GM23338 (cell line): Measurements from ENCODE around the gene ETNK1. TPM values are rescaled to one million over a fixed set of nuclear protein-coding genes. Genes with fewer than 3 reads are reported as not detected.

Experiments
- ATAC-seq: fragments of 200-7000 bp; cut with Tn5 transposase; 3 replicates; pipeline ENCODE4 v1.9.1; 2020
- DNase-seq: peaks from one replicate; pipeline ENCODE4 v3.0.0-alpha.2; 2015; ENCODE audit warnings: low spot score
- H2AFZ ChIP-seq: fragments of 200-600 bp; sonication (generic); 2 replicates; pipeline ENCODE4 v1.8.0; 2016; ENCODE audit warnings: antibody characterized with exemption, mild to moderate bottlenecking, moderate library complexity
- H3F3A ChIP-seq: fragments of 200-600 bp; sonication (generic); replicated peaks from 2 replicates; pipeline ENCODE4 v1.8.0; 2017; ENCODE audit warnings: antibody characterized with exemption, mixed run types, low read depth
- H3K27ac ChIP-seq: fragments of 200-600 bp; sonication (generic); 2 replicates; pipeline ENCODE4 v1.6.1; 2016; ENCODE audit warnings: low read depth
- H3K27me3 ChIP-seq: fragments of 200-600 bp; sonication (generic); 2 replicates; pipeline ENCODE4 v1.8.0; 2016; ENCODE audit warnings: mild to moderate bottlenecking, mixed run types, moderate library complexity; ENCODE audit not compliant: insufficient read depth
- H3K36me3 ChIP-seq: fragments of 200-600 bp; sonication (generic); 2 replicates; pipeline ENCODE4 v1.8.0; 2016; ENCODE audit warnings: mild to moderate bottlenecking; ENCODE audit not compliant: insufficient read depth
- H3K4me1 ChIP-seq: fragments of 200-600 bp; sonication (generic); 2 replicates; pipeline ENCODE4 v1.8.0; 2016; ENCODE audit warnings: mild to moderate bottlenecking, moderate library complexity; ENCODE audit not compliant: insufficient read depth
- H3K4me2 ChIP-seq: fragments of 200-600 bp; sonication (generic); 2 replicates; pipeline ENCODE4 v1.7.1; 2017; ENCODE audit warnings: mixed run types
- H3K4me3 ChIP-seq: fragments of 200-600 bp; sonication (generic); 2 replicates; pipeline ENCODE4 v1.6.1; 2016; ENCODE audit warnings: mixed run types
- H3K79me2 ChIP-seq: fragments of 200-600 bp; sonication (generic); replicated peaks from 2 replicates; pipeline ENCODE4 v1.8.0; 2017; ENCODE audit warnings: mild to moderate bottlenecking; ENCODE audit not compliant: insufficient read depth
- H3K9me2 ChIP-seq: fragments of 200-600 bp; sonication (generic); 2 replicates; pipeline ENCODE4 v1.8.0; 2017; ENCODE audit not compliant: insufficient read depth
- H4K20me1 ChIP-seq: fragments of 200-600 bp; sonication (generic); replicated peaks from 2 replicates; pipeline ENCODE4 v1.8.0; 2017; ENCODE audit warnings: mild to moderate bottlenecking; ENCODE audit not compliant: insufficient read depth
- H3K27ac Mint-ChIP-seq: 2 replicates; pipeline ENCODE4 v1.8.0; 2020; ENCODE audit warnings: inconsistent platforms, mild to moderate bottlenecking, moderate library complexity, mixed read lengths
- H3K27me3 Mint-ChIP-seq: 3 replicates; pipeline ENCODE4 v1.8.0; 2022; ENCODE audit warnings: low read depth, mild to moderate bottlenecking, moderate library complexity, mixed read lengths, inconsistent platforms; ENCODE audit not compliant: insufficient read depth, poor library complexity
- H3K36me3 Mint-ChIP-seq: 3 replicates; pipeline ENCODE4 v1.8.0; 2021; ENCODE audit warnings: low read depth, mild to moderate bottlenecking, inconsistent platforms, moderate library complexity, mixed read lengths
- H3K4me1 Mint-ChIP-seq: 3 replicates; pipeline ENCODE4 v1.8.0; 2020; ENCODE audit warnings: mild to moderate bottlenecking, inconsistent platforms, mixed read lengths
- H3K4me3 Mint-ChIP-seq: 3 replicates; pipeline ENCODE4 v1.8.0; 2021; ENCODE audit warnings: moderate library complexity, mild to moderate bottlenecking, inconsistent platforms, mixed read lengths
- H3K9me3 Mint-ChIP-seq: 3 replicates; pipeline ENCODE4 v1.8.0; 2020; ENCODE audit warnings: moderate library complexity, mild to moderate bottlenecking, inconsistent platforms, mixed read lengths
- CREB1 ChIP-seq: fragments of 250-450 bp; sonication (Bioruptor Pico); IDR thresholded peaks from 2 replicates; pipeline ENCODE4 v1.5.0; 2020; ENCODE audit warnings: low read depth, mild to moderate bottlenecking, moderate library complexity
- EZH2 ChIP-seq: fragments of 200-600 bp; sonication (generic); IDR thresholded peaks from one replicate; pipeline ENCODE4 v1.8.0; 2017; ENCODE audit warnings: antibody characterized with exemption, mild to moderate bottlenecking, low read depth; ENCODE audit not compliant: unreplicated experiment
- JUNB ChIP-seq: IDR thresholded peaks from one replicate; pipeline ENCODE4 v1.6.1; 2016; ENCODE audit warnings: antibody characterized with exemption; ENCODE audit not compliant: unreplicated experiment
- NANOG ChIP-seq: IDR thresholded peaks from 2 replicates; pipeline ENCODE4 v1.6.1; 2016; ENCODE audit warnings: antibody characterized with exemption, borderline replicate concordance
- POLR2AphosphoS5 ChIP-seq: IDR thresholded peaks from 2 replicates; pipeline ENCODE4 v1.6.1; 2016; ENCODE audit warnings: antibody characterized with exemption, low read depth
- ZNF114 ChIP-seq: fragments of 250-450 bp; sonication (Bioruptor Pico); IDR thresholded peaks from 2 replicates; pipeline ENCODE4 v1.5.0; 2020; ENCODE audit warnings: mild to moderate bottlenecking, moderate library complexity
- polyA plus RNA-seq: library from polyadenylated mRNA; unstranded; fragments of >200 nt; fragmentation: Nextera tagmentation; extraction: Ambion mirVana; gene quantifications from 2 replicates; pipeline ENCODE4 v1.2.1, GENCODE V29; 2016
- total RNA-seq: library from RNA; depleted of rRNA; stranded (reverse); fragments of >200 nt; shearing (Covaris generic); gene quantifications from 2 replicates; pipeline ENCODE4 v1.2.3, GENCODE V29; 2014
- TF ChIP-seq, protein P1 (sequence below): IDR thresholded peaks from one replicate; pipeline ENCODE4 v1.6.1; 2018; ENCODE audit warnings: antibody characterized with exemption; ENCODE audit not compliant: unreplicated experiment
- TF ChIP-seq, protein P2 (sequence below), 2 experiments: fragments of 200-600 bp in 1 of 2; sonication (generic) in 1 of 2; conservative IDR thresholded peaks; 2 replicates each; pipeline versions ENCODE4 v1.5.1 to v1.6.1; 2016 to 2017; ENCODE audit warnings: antibody characterized with exemption in 2 of 2, low read depth in 2 of 2, mild to moderate bottlenecking in 2 of 2, moderate library complexity in 1 of 2
- TF ChIP-seq, protein P3 (sequence below): IDR thresholded peaks from 2 replicates; pipeline ENCODE4 v1.6.1; 2016; ENCODE audit warnings: antibody characterized with exemption

ETNK1 gene
- total and polyA plus RNA-seq, 2 experiments from 2014 or later, result 41.9 to 101 TPM

DNA sequence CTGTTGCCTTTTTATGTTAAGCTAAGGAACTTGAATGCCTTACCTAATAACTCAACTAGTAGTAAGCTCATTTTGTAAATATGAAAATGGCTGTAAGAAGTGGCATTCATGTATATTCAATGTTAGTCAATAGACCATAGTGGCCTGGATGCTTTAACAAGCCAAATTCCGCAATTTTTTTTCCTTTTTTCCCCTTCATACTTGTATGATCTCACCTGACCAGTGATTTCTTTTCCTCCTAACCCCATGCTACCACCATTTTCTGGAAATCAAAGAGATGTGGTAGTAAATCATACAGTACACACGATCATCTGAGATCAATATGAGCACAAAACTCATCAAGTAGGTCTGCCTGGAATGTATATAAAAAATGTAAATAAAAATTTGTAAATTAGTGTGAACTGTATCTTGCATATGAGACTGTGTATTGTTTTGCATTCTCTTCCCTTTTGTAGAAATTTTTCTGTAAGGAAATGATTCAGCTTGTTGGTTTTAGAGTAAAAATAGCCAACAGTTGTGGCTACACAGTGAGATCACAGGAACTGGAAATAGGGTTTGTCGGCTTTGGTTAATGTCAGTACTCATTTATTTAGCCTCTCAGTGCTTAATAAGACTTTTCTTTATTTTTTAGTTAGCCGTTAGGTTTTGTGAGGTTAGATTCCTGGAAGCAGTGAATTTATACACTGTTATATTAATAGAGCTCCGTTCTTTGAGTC is 62.5 kb downstream of the ETNK1 start (continued):
- TF ChIP-seq, protein P1, sequence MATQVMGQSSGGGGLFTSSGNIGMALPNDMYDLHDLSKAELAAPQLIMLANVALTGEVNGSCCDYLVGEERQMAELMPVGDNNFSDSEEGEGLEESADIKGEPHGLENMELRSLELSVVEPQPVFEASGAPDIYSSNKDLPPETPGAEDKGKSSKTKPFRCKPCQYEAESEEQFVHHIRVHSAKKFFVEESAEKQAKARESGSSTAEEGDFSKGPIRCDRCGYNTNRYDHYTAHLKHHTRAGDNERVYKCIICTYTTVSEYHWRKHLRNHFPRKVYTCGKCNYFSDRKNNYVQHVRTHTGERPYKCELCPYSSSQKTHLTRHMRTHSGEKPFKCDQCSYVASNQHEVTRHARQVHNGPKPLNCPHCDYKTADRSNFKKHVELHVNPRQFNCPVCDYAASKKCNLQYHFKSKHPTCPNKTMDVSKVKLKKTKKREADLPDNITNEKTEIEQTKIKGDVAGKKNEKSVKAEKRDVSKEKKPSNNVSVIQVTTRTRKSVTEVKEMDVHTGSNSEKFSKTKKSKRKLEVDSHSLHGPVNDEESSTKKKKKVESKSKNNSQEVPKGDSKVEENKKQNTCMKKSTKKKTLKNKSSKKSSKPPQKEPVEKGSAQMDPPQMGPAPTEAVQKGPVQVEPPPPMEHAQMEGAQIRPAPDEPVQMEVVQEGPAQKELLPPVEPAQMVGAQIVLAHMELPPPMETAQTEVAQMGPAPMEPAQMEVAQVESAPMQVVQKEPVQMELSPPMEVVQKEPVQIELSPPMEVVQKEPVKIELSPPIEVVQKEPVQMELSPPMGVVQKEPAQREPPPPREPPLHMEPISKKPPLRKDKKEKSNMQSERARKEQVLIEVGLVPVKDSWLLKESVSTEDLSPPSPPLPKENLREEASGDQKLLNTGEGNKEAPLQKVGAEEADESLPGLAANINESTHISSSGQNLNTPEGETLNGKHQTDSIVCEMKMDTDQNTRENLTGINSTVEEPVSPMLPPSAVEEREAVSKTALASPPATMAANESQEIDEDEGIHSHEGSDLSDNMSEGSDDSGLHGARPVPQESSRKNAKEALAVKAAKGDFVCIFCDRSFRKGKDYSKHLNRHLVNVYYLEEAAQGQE, result no peak
- TF ChIP-seq EZH2, result no peak
- no peak for TF ChIP-seq POLR2AphosphoS5
- no peak for TF ChIP-seq CREB1

DNA sequence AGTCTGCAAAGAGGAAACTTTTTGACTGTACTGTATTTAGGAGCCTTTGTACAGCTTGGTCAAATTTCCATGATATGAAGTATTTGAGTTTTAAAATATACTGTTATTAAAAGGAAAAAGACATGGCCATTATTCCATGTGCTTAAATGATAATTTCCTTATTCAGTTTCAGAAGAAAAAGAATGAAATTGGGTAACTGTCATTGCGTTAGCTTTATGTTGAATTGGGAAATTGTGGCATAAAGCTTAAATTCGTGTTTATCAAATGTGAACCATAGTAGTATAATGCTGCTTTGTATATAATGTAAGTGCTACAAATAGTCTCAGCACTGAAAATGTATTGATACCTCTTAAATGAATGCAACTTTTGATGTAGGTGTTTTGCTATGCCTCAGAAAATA is 64.9 kb downstream of the ETNK1 start:
- peaks cover 3% of the 10 kb centered on the region for H3K27me3 Mint-ChIP-seq
- TF ChIP-seq ZNF114 (CRISPR knock-in tag) (no peak), POLR2AphosphoS5 (no peak), JUNB (no peak), NANOG (no peak)
- TF ChIP-seq, protein P2, sequence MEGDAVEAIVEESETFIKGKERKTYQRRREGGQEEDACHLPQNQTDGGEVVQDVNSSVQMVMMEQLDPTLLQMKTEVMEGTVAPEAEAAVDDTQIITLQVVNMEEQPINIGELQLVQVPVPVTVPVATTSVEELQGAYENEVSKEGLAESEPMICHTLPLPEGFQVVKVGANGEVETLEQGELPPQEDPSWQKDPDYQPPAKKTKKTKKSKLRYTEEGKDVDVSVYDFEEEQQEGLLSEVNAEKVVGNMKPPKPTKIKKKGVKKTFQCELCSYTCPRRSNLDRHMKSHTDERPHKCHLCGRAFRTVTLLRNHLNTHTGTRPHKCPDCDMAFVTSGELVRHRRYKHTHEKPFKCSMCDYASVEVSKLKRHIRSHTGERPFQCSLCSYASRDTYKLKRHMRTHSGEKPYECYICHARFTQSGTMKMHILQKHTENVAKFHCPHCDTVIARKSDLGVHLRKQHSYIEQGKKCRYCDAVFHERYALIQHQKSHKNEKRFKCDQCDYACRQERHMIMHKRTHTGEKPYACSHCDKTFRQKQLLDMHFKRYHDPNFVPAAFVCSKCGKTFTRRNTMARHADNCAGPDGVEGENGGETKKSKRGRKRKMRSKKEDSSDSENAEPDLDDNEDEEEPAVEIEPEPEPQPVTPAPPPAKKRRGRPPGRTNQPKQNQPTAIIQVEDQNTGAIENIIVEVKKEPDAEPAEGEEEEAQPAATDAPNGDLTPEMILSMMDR (conservative IDR thresholded peaks at IDR 0.05; ENCODE audit: low read depth in 2 of 2), result no peak
- TF ChIP-seq, protein P3, sequence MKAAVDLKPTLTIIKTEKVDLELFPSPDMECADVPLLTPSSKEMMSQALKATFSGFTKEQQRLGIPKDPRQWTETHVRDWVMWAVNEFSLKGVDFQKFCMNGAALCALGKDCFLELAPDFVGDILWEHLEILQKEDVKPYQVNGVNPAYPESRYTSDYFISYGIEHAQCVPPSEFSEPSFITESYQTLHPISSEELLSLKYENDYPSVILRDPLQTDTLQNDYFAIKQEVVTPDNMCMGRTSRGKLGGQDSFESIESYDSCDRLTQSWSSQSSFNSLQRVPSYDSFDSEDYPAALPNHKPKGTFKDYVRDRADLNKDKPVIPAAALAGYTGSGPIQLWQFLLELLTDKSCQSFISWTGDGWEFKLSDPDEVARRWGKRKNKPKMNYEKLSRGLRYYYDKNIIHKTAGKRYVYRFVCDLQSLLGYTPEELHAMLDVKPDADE, result no peak
- TF ChIP-seq, protein P1, result no peak

More for the DNA sequence above, 64.9 kb downstream of the ETNK1 start:
- no peaks in the 10 kb centered on the region for H3K27me3 ChIP-seq
- H4K20me1 ChIP-seq, result no peaks in the 10 kb centered on the region
- no peaks in the 10 kb centered on the region for H3F3A ChIP-seq
- no peaks in the 10 kb centered on the region for H3K4me1 ChIP-seq
- no peak overlapping the region for H3K4me3 ChIP-seq
- H3K79me2 ChIP-seq, result no peaks in the 10 kb centered on the region
- Mint-ChIP-seq H3K27ac (no peak overlapping the region), H3K4me3 (no peak overlapping the region), H3K9me3 (peaks cover 25% of the 10 kb centered on the region), H3K36me3 (peaks cover 46% of the 10 kb centered on the region), H3K4me1 (no peaks in the 10 kb centered on the region)
- no peak overlapping the region for H2AFZ ChIP-seq
- DNase-seq (no peak), ATAC-seq (no peak)
- H3K27ac ChIP-seq, result no peak overlapping the region
- H3K36me3 ChIP-seq, result peaks cover 5% of the 10 kb centered on the region; the same call in 1 of the 2 replicates
- H3K4me2 ChIP-seq, result no peak overlapping the region
- no peaks in the 10 kb centered on the region for H3K9me2 ChIP-seq
